Measurements from ENCODE around the gene GPX5. TPM values are rescaled to one million over a fixed set of nuclear protein-coding genes. Genes with fewer than 3 reads are reported as not detected.

The GPX5 gene
- total RNA-seq, 4 donors from 2014 or later: not detected

GRCh38 chr6:28566527-28567252 is 41.0 kb downstream of the GPX5 start:
- WGBS: 89% methylated on average over 12 of the region's 12 CpGs
- Histone ChIP-seq H3K9me3 (no peaks in the 10 kb centered on the region), H3K4me1 (no peaks in the 10 kb centered on the region), H3K4me3 (no peak overlapping the region), H3K36me3 (no peaks in the 10 kb centered on the region), H3K27me3 (peaks cover 0 to 27% (median 0%) of the 10 kb centered on the region in 4 donors), H3K27ac (replicated peaks in 1 of 4) (no peak overlapping the region)
- intact Hi-C loops (cut with DNase I): no loop called here
- TF ChIP-seq EP300 (IDR thresholded peaks at IDR 0.05) (no peak), CTCF (IDR thresholded peaks at IDR 0.05) (no peak), POLR2A (IDR thresholded peaks at IDR 0.05; ENCODE audit: low read depth) (no peak), POLR2AphosphoS5 (IDR thresholded peaks at IDR 0.05) (no peak)
- no peak for DNase-seq (ENCODE audit: extremely low spot score)

DNA sequence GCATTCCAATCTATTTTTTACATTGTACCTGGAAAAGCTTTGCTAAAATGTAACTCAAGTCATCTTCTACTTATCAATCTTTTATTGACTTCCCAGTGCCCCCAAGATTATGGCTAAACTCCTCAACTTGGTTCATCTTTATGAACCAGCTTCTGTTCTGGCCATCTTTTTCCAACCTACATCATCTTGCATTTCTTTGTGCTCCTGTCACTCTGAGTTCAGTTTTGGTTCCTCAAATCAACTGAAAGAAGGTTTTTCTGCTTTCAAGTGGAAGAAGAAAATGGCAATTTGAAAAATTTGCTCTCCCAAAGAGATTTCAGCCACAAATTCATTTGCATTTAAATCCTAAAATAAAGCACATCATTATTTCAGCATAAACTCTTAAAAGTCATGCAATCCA is 41.8 kb downstream of the GPX5 start:
- Histone ChIP-seq H3K27me3 (peaks cover 0 to 27% (median 0%) of the 10 kb centered on the region in 4 donors), H3K36me3 (no peaks in the 10 kb centered on the region), H3K4me3 (no peak overlapping the region), H3K27ac (replicated peaks in 1 of 4) (no peak overlapping the region), H3K9me3 (no peaks in the 10 kb centered on the region), H3K4me1 (no peaks in the 10 kb centered on the region)
- intact Hi-C loops (cut with DNase I): no loop called here
- TF ChIP-seq POLR2AphosphoS5 (IDR thresholded peaks at IDR 0.05) (no peak), CTCF (IDR thresholded peaks at IDR 0.05) (no peak), POLR2A (IDR thresholded peaks at IDR 0.05; ENCODE audit: low read depth) (no peak), EP300 (IDR thresholded peaks at IDR 0.05) (no peak)
- no peak for DNase-seq (ENCODE audit: extremely low spot score)

- WGBS: 97% methylated on average over 4 of the region's 4 CpGs
- H3K27me3 ChIP-seq: peaks cover 0 to 27% (median 0%) of the 10 kb centered on the region in 4 donors
- H3K27ac ChIP-seq (replicated peaks in 1 of 4): no peak overlapping the region
- no peaks in the 10 kb centered on the region for H3K9me3 ChIP-seq
- intact Hi-C loops (cut with DNase I): no loop called here
- no peak for DNase-seq (ENCODE audit: extremely low spot score)
- no peaks in the 10 kb centered on the region for H3K4me1 ChIP-seq
- no peaks in the 10 kb centered on the region for H3K36me3 ChIP-seq
- TF ChIP-seq POLR2AphosphoS5 (IDR thresholded peaks at IDR 0.05) (no peak), EP300 (IDR thresholded peaks at IDR 0.05) (no peak), POLR2A (IDR thresholded peaks at IDR 0.05; ENCODE audit: low read depth) (no peak)
- H3K4me3 ChIP-seq: no peak overlapping the region
Observed at GRCh38 chr6:28568515-28569108, 42.9 kb downstream of the GPX5 start.

DNA sequence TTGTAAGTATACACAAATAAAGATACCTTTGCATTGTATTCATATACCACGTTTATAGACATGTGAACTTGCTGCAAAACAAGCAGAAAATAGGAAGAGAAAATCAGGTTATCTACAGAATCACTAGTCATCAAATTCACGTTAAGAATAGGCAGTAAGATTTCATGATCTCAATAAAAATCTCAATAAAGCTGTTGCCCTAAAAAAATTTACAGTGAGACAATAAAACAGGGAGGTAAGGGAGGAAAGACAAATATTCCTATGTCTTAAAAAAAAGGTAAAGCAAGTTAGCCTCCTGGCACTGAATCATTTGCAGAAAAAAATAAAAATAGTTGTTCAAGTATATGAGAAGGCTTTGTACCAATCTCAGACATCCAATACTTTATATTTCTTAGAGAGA is 44.1 kb downstream of the GPX5 start:
- Histone ChIP-seq H3K4me3 (no peak overlapping the region), H3K27ac (replicated peaks in 1 of 4) (no peak overlapping the region), H3K4me1 (no peaks in the 10 kb centered on the region), H3K27me3 (peaks cover 0 to 27% (median 0%) of the 10 kb centered on the region in 4 donors), H3K9me3 (no peaks in the 10 kb centered on the region), H3K36me3 (no peaks in the 10 kb centered on the region)
- TF ChIP-seq EP300 (IDR thresholded peaks at IDR 0.05) (no peak), POLR2AphosphoS5 (IDR thresholded peaks at IDR 0.05) (no peak), CTCF (IDR thresholded peaks at IDR 0.05) (no peak), POLR2A (IDR thresholded peaks at IDR 0.05; ENCODE audit: low read depth) (no peak)
- WGBS: 57% methylated on average over 2 of the region's 2 CpGs
- intact Hi-C loops (cut with DNase I): no loop called here
- no peak for DNase-seq (ENCODE audit: extremely low spot score)

DNA sequence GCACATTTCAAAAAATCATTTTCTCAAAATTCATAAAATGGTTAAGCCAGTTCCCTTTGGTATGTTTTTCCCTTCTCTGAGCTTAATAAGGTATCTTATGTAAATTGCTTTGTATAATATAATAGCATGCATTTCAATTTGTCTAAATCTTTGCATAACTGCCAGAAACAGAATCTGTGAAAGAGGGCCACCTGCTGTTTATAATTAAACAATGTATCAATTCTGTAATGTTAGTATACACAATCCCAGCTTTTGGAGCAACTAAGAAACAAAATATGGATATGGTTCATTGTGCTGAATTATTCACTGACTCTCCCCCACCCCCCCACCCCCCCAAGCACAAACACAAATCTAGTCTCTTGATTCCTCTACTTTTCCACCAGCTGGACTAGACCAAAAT is 54.8 kb downstream of the GPX5 start:
- H3K27ac ChIP-seq (replicated peaks in 1 of 4): no peak overlapping the region
- no peak for DNase-seq (ENCODE audit: extremely low spot score)
- intact Hi-C loops (cut with DNase I): no loop called here
- H3K27me3 ChIP-seq: peaks cover 0 to 16% (median 0%) of the 10 kb centered on the region in 4 donors
- H3K9me3 ChIP-seq: no peaks in the 10 kb centered on the region
- H3K4me3 ChIP-seq: no peak overlapping the region
- no peaks in the 10 kb centered on the region for H3K36me3 ChIP-seq
- TF ChIP-seq POLR2A (IDR thresholded peaks at IDR 0.05; ENCODE audit: low read depth) (no peak), POLR2AphosphoS5 (IDR thresholded peaks at IDR 0.05) (no peak), CTCF (IDR thresholded peaks at IDR 0.05) (no peak), EP300 (IDR thresholded peaks at IDR 0.05) (no peak)
- H3K4me1 ChIP-seq: no peaks in the 10 kb centered on the region

Data from esophagus muscularis mucosa (tissue), 4 donors.